Nephron (organoid): ENCODE results near the gene ARHGAP6.

Experiments
- H3K27ac Mint-ChIP-seq, 3 experiments: 2 replicates each; pipeline ENCODE4 v1.8.0; 2020; ENCODE audit warnings: mixed read lengths in 3 of 3, mild to moderate bottlenecking in 2 of 3, moderate library complexity in 1 of 3
- H3K27me3 Mint-ChIP-seq: 2 replicates; pipeline ENCODE4 v1.8.0; 2021; ENCODE audit warnings: low read depth, mild to moderate bottlenecking, moderate library complexity, mixed read lengths
- H3K36me3 Mint-ChIP-seq: 2 replicates; pipeline ENCODE4 v1.8.0; 2020; ENCODE audit warnings: low read depth, mixed read lengths
- H3K4me1 Mint-ChIP-seq: 2 replicates; pipeline ENCODE4 v1.8.0; 2020; ENCODE audit warnings: mixed read lengths
- H3K4me3 Mint-ChIP-seq, 3 experiments: 2 replicates each; pipeline ENCODE4 v1.8.0; 2020; ENCODE audit warnings: mild to moderate bottlenecking in 3 of 3, mixed read lengths in 3 of 3, moderate library complexity in 2 of 3
- H3K9me3 Mint-ChIP-seq: 2 replicates; pipeline ENCODE4 v1.8.0; 2020; ENCODE audit warnings: mixed read lengths
- TF ChIP-seq, protein P1 (sequence below), 3 experiments: fragments of 200-600 bp; sonication (generic); IDR thresholded peaks; one replicate each; pipeline ENCODE4 v1.5.0; 2021; ENCODE audit warnings: antibody characterized with exemption in 3 of 3; ENCODE audit not compliant: unreplicated experiment in 3 of 3

The ARHGAP6 gene

GRCh38 chrX:11438767-11439166 is 227.0 kb downstream of the ARHGAP6 start:
- Mint-ChIP-seq H3K27ac (no peak overlapping the region), H3K27me3 (peaks cover 5% of the 10 kb centered on the region)

GRCh38 chrX:11438380-11438723 is 227.4 kb downstream of the ARHGAP6 start:
- no peak overlapping the region for H3K27ac Mint-ChIP-seq
- peaks cover 5% of the 10 kb centered on the region for H3K27me3 Mint-ChIP-seq
- TF ChIP-seq, protein P1, sequence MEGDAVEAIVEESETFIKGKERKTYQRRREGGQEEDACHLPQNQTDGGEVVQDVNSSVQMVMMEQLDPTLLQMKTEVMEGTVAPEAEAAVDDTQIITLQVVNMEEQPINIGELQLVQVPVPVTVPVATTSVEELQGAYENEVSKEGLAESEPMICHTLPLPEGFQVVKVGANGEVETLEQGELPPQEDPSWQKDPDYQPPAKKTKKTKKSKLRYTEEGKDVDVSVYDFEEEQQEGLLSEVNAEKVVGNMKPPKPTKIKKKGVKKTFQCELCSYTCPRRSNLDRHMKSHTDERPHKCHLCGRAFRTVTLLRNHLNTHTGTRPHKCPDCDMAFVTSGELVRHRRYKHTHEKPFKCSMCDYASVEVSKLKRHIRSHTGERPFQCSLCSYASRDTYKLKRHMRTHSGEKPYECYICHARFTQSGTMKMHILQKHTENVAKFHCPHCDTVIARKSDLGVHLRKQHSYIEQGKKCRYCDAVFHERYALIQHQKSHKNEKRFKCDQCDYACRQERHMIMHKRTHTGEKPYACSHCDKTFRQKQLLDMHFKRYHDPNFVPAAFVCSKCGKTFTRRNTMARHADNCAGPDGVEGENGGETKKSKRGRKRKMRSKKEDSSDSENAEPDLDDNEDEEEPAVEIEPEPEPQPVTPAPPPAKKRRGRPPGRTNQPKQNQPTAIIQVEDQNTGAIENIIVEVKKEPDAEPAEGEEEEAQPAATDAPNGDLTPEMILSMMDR (IDR thresholded peaks at IDR 0.05; ENCODE audit: unreplicated experiment in 3 of 3) = no peak
- H3K4me3 Mint-ChIP-seq = no peak overlapping the region
- no peaks in the 10 kb centered on the region for H3K36me3 Mint-ChIP-seq
- H3K9me3 Mint-ChIP-seq = no peaks in the 10 kb centered on the region
- H3K4me1 Mint-ChIP-seq = peaks cover 54% of the 10 kb centered on the region

More at GRCh38 chrX:11438767-11439166, 227.0 kb downstream of the ARHGAP6 start:
- peaks cover 54% of the 10 kb centered on the region for H3K4me1 Mint-ChIP-seq
- no peaks in the 10 kb centered on the region for H3K9me3 Mint-ChIP-seq
- TF ChIP-seq, protein P1 (IDR thresholded peaks at IDR 0.05; ENCODE audit: unreplicated experiment in 3 of 3) = no peak
- no peak overlapping the region for H3K4me3 Mint-ChIP-seq
- no peaks in the 10 kb centered on the region for H3K36me3 Mint-ChIP-seq

GRCh38 chrX:11437642-11438379 is 227.9 kb downstream of the ARHGAP6 start:
- H3K27me3 Mint-ChIP-seq = peaks cover 5% of the 10 kb centered on the region
- H3K27ac Mint-ChIP-seq = peak overlapping the region; percentile 31 to 39 (median 35)
- TF ChIP-seq, protein P1 (IDR thresholded peaks at IDR 0.05; ENCODE audit: unreplicated experiment in 3 of 3) = no peak
- no peak overlapping the region for H3K4me3 Mint-ChIP-seq
- H3K36me3 Mint-ChIP-seq = no peaks in the 10 kb centered on the region
- peaks cover 54% of the 10 kb centered on the region for H3K4me1 Mint-ChIP-seq
- H3K9me3 Mint-ChIP-seq = no peaks in the 10 kb centered on the region

DNA sequence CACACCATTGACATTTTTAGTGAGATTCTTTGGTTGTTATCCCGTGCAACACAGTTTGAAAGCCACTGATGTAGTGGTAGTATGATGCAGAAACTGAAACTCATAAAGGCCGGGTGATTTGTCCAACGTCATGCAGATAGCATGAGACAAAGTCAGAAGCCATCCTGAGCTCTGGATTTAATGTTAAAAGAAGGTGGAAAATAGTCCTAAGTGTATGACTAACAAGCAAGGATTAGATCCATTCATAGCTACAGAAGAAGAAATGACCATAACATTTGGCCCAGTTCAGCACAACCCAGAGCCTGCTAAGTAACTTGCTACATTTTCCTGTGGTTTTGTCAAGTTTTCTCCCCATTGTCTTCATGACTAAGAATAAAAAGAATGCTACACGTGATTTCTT is 230.2 kb downstream of the ARHGAP6 start:
- TF ChIP-seq, protein P1 (IDR thresholded peaks at IDR 0.05; ENCODE audit: unreplicated experiment in 3 of 3) = no peak
- H3K27me3 Mint-ChIP-seq = peaks cover 5% of the 10 kb centered on the region
- H3K4me1 Mint-ChIP-seq = peaks cover 53% of the 10 kb centered on the region
- H3K36me3 Mint-ChIP-seq = no peaks in the 10 kb centered on the region
- H3K27ac Mint-ChIP-seq = peak overlapping the region in 1 of 3 experiments; percentile 68
- no peaks in the 10 kb centered on the region for H3K9me3 Mint-ChIP-seq
- H3K4me3 Mint-ChIP-seq = no peak overlapping the region

DNA sequence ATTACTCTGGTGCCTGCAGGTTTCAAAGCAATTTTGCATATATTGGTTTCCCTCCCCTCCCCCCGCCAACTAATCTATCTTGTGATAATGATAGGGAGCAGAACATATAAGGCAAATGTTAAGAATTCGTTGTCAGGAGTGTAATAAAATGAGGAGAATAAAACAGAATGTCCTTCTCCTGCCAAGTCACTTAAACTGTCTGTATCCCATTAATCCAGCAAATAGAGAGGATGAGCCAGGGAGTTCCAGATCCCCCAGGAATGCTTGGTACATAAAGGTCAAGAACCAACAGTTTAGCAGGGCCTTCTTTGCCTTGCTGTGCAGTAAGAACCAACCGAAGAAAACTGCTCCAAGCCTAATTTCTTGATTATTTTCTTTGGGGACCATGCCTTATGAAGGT is 231.1 kb downstream of the ARHGAP6 start:
- TF ChIP-seq, protein P1 (IDR thresholded peaks at IDR 0.05; ENCODE audit: unreplicated experiment in 3 of 3) = no peak
- Mint-ChIP-seq H3K36me3 (no peaks in the 10 kb centered on the region), H3K4me3 (no peak overlapping the region), H3K27ac (peak overlapping the region in 1 of 3 experiments; percentile 27), H3K9me3 (no peaks in the 10 kb centered on the region), H3K4me1 (peaks cover 44% of the 10 kb centered on the region), H3K27me3 (peaks cover 5% of the 10 kb centered on the region)

DNA sequence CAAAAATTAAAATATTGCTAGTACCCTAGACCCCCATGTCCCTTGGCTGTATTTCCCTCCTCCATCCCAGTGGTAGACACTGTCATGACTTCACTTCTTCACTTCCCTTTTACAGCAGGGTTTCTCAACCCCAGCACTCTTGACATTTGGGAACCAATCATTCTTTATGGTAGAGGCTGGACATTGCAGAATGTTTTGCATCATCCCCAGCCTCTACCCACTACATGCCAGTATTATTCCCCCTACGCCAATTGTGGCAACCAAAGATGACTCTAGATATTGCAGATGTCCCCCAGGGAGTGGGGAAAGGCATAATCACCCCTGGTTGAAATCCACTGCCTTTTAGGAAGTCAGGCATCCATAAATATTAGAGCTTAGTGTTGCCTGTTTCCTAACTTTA is 233.9 kb downstream of the ARHGAP6 start:
- H3K9me3 Mint-ChIP-seq = peaks cover 3% of the 10 kb centered on the region
- TF ChIP-seq, protein P1 (IDR thresholded peaks at IDR 0.05; ENCODE audit: unreplicated experiment in 3 of 3) = no peak
- H3K27me3 Mint-ChIP-seq = peaks cover 13% of the 10 kb centered on the region
- H3K36me3 Mint-ChIP-seq = no peaks in the 10 kb centered on the region
- no peak overlapping the region for H3K27ac Mint-ChIP-seq
- no peak overlapping the region for H3K4me3 Mint-ChIP-seq
- H3K4me1 Mint-ChIP-seq = peaks cover 24% of the 10 kb centered on the region
